ENCODE results near the gene IL4I1. TPM values are rescaled to one million over a fixed set of nuclear protein-coding genes. Genes with fewer than 3 reads are reported as not detected.

Gene IL4I1
- total and polyA plus RNA-seq, 7 donors: 0.05 to 3.3 (median 0.39) TPM

DNA sequence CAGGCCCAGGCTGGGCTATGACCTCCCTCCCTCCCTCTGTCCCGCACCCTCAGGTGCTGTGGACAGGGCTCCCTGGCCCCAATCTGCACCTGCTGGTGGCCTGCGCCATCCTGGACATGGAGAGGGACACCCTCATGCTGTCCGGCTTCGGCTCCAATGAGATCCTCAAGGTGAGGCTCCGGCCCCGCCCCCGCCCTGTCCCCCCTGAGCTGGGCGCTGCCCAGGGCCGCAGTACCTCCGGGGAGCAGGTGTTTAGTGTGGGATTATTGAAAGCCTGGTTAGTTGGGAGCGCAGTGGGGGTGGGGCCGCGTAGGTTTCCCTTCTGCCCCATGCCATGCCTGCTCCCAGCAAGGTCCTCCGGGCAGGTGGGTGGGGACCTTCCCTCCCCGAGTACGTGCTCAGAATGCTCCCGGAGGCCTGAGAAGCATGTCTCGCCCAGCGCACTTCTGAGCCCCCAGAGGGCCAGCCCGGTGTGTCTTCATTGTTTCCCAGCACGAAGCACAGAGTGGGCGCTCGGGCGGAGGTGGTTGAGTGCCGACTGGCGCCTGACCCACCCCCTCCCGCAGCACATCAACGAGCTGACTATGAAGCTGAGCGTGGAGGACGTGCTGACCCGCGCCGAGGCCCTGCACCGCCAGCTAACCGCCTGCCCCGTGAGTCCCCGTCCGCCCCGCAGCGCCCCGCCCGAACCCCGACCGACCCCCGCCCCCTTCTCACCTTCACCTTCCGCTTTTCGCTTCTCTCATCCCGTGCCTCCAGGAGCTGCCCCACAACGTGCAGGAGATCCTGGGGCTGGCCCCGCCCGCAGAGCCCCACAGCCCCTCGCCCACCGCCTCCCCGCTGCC, 8.8 kb downstream of the IL4I1 start:
- Histone ChIP-seq H3K27ac (no peak overlapping the region), H3K27me3 (ENCODE audit: insufficient read depth in 3 of 3, low read length in 2 of 3) (no peaks in the 10 kb centered on the region), H3K4me3 (no peak overlapping the region), H3K9me3 (no peaks in the 10 kb centered on the region), H3K36me3 (ENCODE audit: insufficient read depth in 1 of 2, low read depth in 1 of 2) (peaks cover 11 to 62% of the 10 kb centered on the region in 2 donors), H3K4me1 (peaks cover 9% of the 10 kb centered on the region)
- no peak for ATAC-seq
- intact Hi-C loops (cut with DNase I): no loop called here
- whole genome bisulfite sequencing, 3 donors: 72 to 86% (median 78%) methylated on average over 51 to 54 of the region's 54 CpGs
- no peak for TF ChIP-seq CTCF (IDR thresholded peaks at IDR 0.05)
- DNase-seq: no peak

DNA sequence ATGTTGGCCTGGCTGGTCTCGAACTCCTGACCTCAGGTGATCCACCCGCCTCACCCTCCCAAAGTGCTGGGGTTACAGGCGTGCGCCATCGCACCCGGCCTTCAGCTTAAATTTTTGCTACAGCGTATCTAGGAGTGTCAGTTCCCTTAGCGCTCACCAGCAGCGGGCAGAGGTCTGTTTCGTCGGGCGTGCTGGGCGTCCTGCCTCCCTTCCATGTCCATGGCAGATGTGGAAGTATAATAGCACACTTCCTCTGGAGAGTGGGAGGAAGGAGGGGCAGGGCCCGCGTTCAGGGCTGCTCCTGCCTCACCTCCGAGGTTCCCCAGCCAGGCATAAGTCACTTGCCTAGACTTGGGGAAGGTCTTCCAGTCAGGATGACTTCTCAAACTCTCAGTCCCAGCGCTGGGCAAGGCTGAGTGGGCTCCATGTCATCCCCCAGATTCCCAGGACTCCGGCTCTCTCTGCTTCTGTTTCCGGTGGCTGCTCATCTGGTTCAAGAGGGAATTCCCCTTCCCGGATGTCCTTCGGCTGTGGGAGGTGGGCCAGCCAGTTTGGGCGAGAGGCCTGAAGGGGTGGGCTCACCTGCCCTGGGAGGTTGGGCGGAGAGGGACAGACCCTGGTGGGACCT, 9.5 kb downstream of the IL4I1 start:
- no peak for TF ChIP-seq CTCF (IDR thresholded peaks at IDR 0.05)
- Histone ChIP-seq H3K36me3 (ENCODE audit: insufficient read depth in 1 of 2, low read depth in 1 of 2) (peaks cover 14 to 70% of the 10 kb centered on the region in 2 donors), H3K4me1 (peaks cover 9% of the 10 kb centered on the region), H3K27me3 (ENCODE audit: insufficient read depth in 3 of 3, low read length in 2 of 3) (no peaks in the 10 kb centered on the region), H3K27ac (no peak overlapping the region), H3K9me3 (no peaks in the 10 kb centered on the region), H3K4me3 (peak overlapping the region; percentile 11)
- ATAC-seq (no peak), DNase-seq (no peak)
- intact Hi-C loops (cut with DNase I): no loop called here
- WGBS, 3 donors: 60 to 67% (median 64%) methylated on average over 23 of the region's 23 CpGs

GRCh38 chr19:49884760-49885159, 11.9 kb downstream of the IL4I1 start:
- no peak for DNase-seq
- no peaks in the 10 kb centered on the region for H3K27me3 ChIP-seq (ENCODE audit: insufficient read depth in 3 of 3, low read length in 2 of 3)
- H3K9me3 ChIP-seq: no peaks in the 10 kb centered on the region
- no peak for ATAC-seq
- 92 to 97% (median 97%) methylated on average over 3 of the region's 3 CpGs for WGBS, 3 donors
- H3K4me3 ChIP-seq: no peak overlapping the region
- H3K27ac ChIP-seq: no peak overlapping the region
- peaks cover 1% of the 10 kb centered on the region for H3K4me1 ChIP-seq
- TF ChIP-seq CTCF (IDR thresholded peaks at IDR 0.05): no peak
- peaks cover 14 to 93% of the 10 kb centered on the region in 2 donors for H3K36me3 ChIP-seq (ENCODE audit: insufficient read depth in 1 of 2, low read depth in 1 of 2)
- intact Hi-C loops (cut with DNase I): no loop called here

DNA sequence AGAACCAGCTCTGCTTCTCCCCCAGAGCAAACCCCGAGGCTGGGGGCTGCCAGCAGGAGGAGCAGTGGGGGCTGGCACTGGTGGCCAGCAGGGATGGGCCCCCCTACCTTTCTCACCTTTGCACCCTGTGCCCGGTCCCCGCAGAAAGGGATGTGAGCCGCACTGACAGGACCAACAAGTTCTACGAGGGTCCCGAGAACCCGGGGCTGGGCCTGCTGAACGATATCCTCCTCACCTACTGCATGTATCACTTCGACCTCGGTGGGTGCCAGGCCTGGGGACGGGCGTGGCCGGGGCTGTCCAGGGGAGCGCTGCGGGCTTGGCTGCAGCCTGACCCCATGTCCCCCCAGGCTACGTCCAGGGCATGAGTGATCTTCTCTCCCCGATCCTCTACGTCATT, 12.6 kb downstream of the IL4I1 start:
- intact Hi-C loops (cut with DNase I): no loop called here
- ATAC-seq (no peak), DNase-seq (peak in 1 of 2 donors; percentile 54)
- Histone ChIP-seq H3K27ac (no peak overlapping the region), H3K9me3 (no peaks in the 10 kb centered on the region), H3K4me3 (no peak overlapping the region), H3K4me1 (peaks cover 4% of the 10 kb centered on the region), H3K36me3 (ENCODE audit: insufficient read depth in 1 of 2, low read depth in 1 of 2) (peaks cover 14 to 96% of the 10 kb centered on the region in 2 donors), H3K27me3 (ENCODE audit: insufficient read depth in 3 of 3, low read length in 2 of 3) (no peaks in the 10 kb centered on the region)
- 92 to 97% (median 93%) methylated on average over 12 to 18 of the region's 18 CpGs for WGBS, 3 donors
- TF ChIP-seq CTCF (IDR thresholded peaks at IDR 0.05): no peak
